Liver (tissue), 9 donors: Measurements from ENCODE around the gene FOXO1. TPM values are rescaled to one million over a fixed set of nuclear protein-coding genes. Genes with fewer than 3 reads are reported as not detected.

ENCODE experiments used
- DNase-seq: peaks from one replicate; pipeline ENCODE4 v3.0.0-alpha.2; 2017; ENCODE audit warnings: low spot score
- H3K27ac ChIP-seq, 2 donors: one replicate each; pipeline ENCODE4 v1.7.0; 2013; ENCODE audit warnings: inconsistent platforms in 2 of 2, low read length in 2 of 2, control low read depth in 1 of 2, low read depth in 1 of 2, mild to moderate bottlenecking in 1 of 2
- H3K27me3 ChIP-seq, 4 donors: one replicate each; pipeline versions ENCODE4 v1.6.1 to v1.7.0; 2013; ENCODE audit warnings: low read length in 3 of 4, inconsistent platforms in 1 of 4, mild to moderate bottlenecking in 1 of 4, moderate library complexity in 1 of 4; ENCODE audit not compliant: control insufficient read depth in 4 of 4, insufficient read depth in 4 of 4
- H3K36me3 ChIP-seq, 4 donors: one replicate each; pipeline versions ENCODE4 v1.6.1 to v1.7.0; 2013; ENCODE audit warnings: low read length in 3 of 4, mild to moderate bottlenecking in 3 of 4, low read depth in 1 of 4, moderate library complexity in 1 of 4; ENCODE audit not compliant: control insufficient read depth in 4 of 4, insufficient read depth in 3 of 4
- H3K4me1 ChIP-seq, 4 donors: one replicate each; pipeline versions ENCODE4 v1.6.1 to v1.7.0; 2013; ENCODE audit warnings: low read length in 3 of 4, mild to moderate bottlenecking in 3 of 4, moderate library complexity in 1 of 4; ENCODE audit not compliant: control insufficient read depth in 4 of 4, insufficient read depth in 4 of 4
- H3K4me3 ChIP-seq, 3 donors: one replicate each; pipeline versions ENCODE4 v1.6.1 to v1.7.0; 2013; ENCODE audit warnings: low read length in 3 of 3, control low read depth in 1 of 3, low read depth in 1 of 3, mild to moderate bottlenecking in 1 of 3
- H3K9ac ChIP-seq, 2 donors: one replicate each; pipeline ENCODE4 v1.7.0; 2013; ENCODE audit warnings: low read length in 2 of 2, mild to moderate bottlenecking in 2 of 2, moderate library complexity in 2 of 2, control low read depth in 1 of 2, low read depth in 1 of 2
- H3K9me3 ChIP-seq, 4 donors: one replicate each; pipeline versions ENCODE4 v1.6.1 to v1.7.0; 2013; ENCODE audit warnings: low read length in 3 of 4; ENCODE audit not compliant: control insufficient read depth in 4 of 4
- EGR1 ChIP-seq, 2 donors: IDR thresholded peaks; 2 replicates each; pipeline ENCODE4 v1.6.1; 2016 to 2018; ENCODE audit warnings: antibody characterized with exemption in 2 of 2, low read depth in 2 of 2
- FOXA1 ChIP-seq: IDR thresholded peaks from 2 replicates; pipeline ENCODE4 v1.6.1; 2016; ENCODE audit warnings: antibody characterized with exemption
- FOXA2 ChIP-seq: IDR thresholded peaks from 2 replicates; pipeline ENCODE4 v1.6.1; 2016; ENCODE audit warnings: antibody characterized with exemption
- GABPA ChIP-seq, 2 donors: IDR thresholded peaks in 1 of 2; conservative IDR thresholded peaks in 1 of 2; 2 replicates each; pipeline ENCODE4 v1.6.1; 2016; ENCODE audit warnings: antibody characterized with exemption in 2 of 2, mild to moderate bottlenecking in 1 of 2, moderate library complexity in 1 of 2
- HNF4A ChIP-seq, 2 donors: conservative IDR thresholded peaks; 2 replicates each; pipeline ENCODE4 v1.6.1; 2016; ENCODE audit warnings: antibody characterized with exemption in 2 of 2, mild to moderate bottlenecking in 2 of 2
- HNF4G ChIP-seq: IDR thresholded peaks from 2 replicates; pipeline ENCODE4 v1.6.1; 2016; ENCODE audit warnings: antibody characterized with exemption
- JUND ChIP-seq, 2 donors: IDR thresholded peaks; 2 replicates each; pipeline ENCODE4 v1.6.1; 2016; ENCODE audit warnings: antibody characterized with exemption in 2 of 2
- MAX ChIP-seq: IDR thresholded peaks from 2 replicates; pipeline ENCODE4 v1.6.1; 2016; ENCODE audit warnings: antibody characterized with exemption
- NR2F2 ChIP-seq: IDR thresholded peaks from 2 replicates; pipeline ENCODE4 v1.6.1; 2016; ENCODE audit warnings: antibody characterized with exemption
- RAD21 ChIP-seq, 2 donors: IDR thresholded peaks; 2 replicates each; pipeline ENCODE4 v1.6.1; 2016; ENCODE audit warnings: antibody characterized with exemption in 2 of 2, mild to moderate bottlenecking in 2 of 2
- REST ChIP-seq: IDR thresholded peaks from 2 replicates; pipeline ENCODE4 v1.6.1; 2016; ENCODE audit warnings: antibody characterized with exemption, mild to moderate bottlenecking
- RXRA ChIP-seq, 2 donors: IDR thresholded peaks; 2 replicates each; pipeline ENCODE4 v1.6.1; 2017 to 2018; ENCODE audit warnings: antibody characterized with exemption in 2 of 2, mild to moderate bottlenecking in 1 of 2
- SP1 ChIP-seq: IDR thresholded peaks from 2 replicates; pipeline ENCODE4 v1.6.1; 2018; ENCODE audit warnings: antibody characterized with exemption, mild to moderate bottlenecking
- TAF1 ChIP-seq: conservative IDR thresholded peaks from 2 replicates; pipeline ENCODE4 v1.6.1; 2016; ENCODE audit warnings: antibody characterized with exemption, mild to moderate bottlenecking
- YY1 ChIP-seq: IDR thresholded peaks from 2 replicates; pipeline ENCODE4 v1.6.1; 2016; ENCODE audit warnings: antibody characterized with exemption, mild to moderate bottlenecking
- ZBTB33 ChIP-seq: IDR thresholded peaks from 2 replicates; pipeline ENCODE4 v1.6.1; 2016; ENCODE audit warnings: antibody characterized with exemption
- WGBS: extraction: QIAGEN DNeasy Blood & Tissue Kit; methylation state at CpG from one replicate; pipeline ENCODE4 v1.1.7; 2013; 5-methylcytosine and 5-hydroxymethylcytosine counted together
- polyA plus RNA-seq, 2 donors: library from polyadenylated mRNA; stranded (reverse) in 1 of 2; unstranded in 1 of 2; fragments of 200-250 nt in 1 of 2; fragments of >200 nt in 1 of 2; fragmentation: Nextera tagmentation in 1 of 2; extraction: Ambion mirVana in 1 of 2; gene quantifications; one replicate each; pipeline versions ENCODE4 v1.2.1 to v1.2.3, GENCODE V29; 2013 to 2015
- total RNA-seq, 2 donors: library from RNA; depleted of rRNA; stranded (reverse); fragments of >200 nt; gene quantifications; one replicate each; pipeline ENCODE4 v1.2.3, GENCODE V29; 2014
- donor health status: healthy.
- donor health status: healthy.
- donor health status: healthy.
- donor health status: healthy.
- donor health status: healthy.

The FOXO1 gene
- total and polyA plus RNA-seq, 4 donors, result 5.4 to 23.6 (median 8.6) TPM

GRCh38 chr13:40617801-40618356 is 48.6 kb downstream of the FOXO1 start (continued):
- TF ChIP-seq REST (no peak), HNF4G (no peak), MAX (no peak), EGR1 (IDR thresholded peaks at IDR 0.05; ENCODE audit: low read depth in 2 of 2) (no peak), RAD21 (IDR thresholded peaks at IDR 0.05) (no peak)

- WGBS, result 86% methylated on average over 7 of the region's 7 CpGs
- TF ChIP-seq REST (no peak), GABPA (IDR thresholded peaks at IDR 0.05 in 1 of 2, conservative IDR thresholded peaks at IDR 0.05 in 1 of 2) (no peak), YY1 (no peak), SP1 (no peak), JUND (IDR thresholded peaks at IDR 0.05) (no peak), EGR1 (IDR thresholded peaks at IDR 0.05; ENCODE audit: low read depth in 2 of 2) (no peak), RAD21 (IDR thresholded peaks at IDR 0.05) (no peak)
- Histone ChIP-seq H3K4me1 (peaks cover 9 to 59% (median 25%) of the 10 kb centered on the region in 4 donors), H3K27me3 (no peaks in the 10 kb centered on the region), H3K9me3 (no peaks in the 10 kb centered on the region), H3K36me3 (no peaks in the 10 kb centered on the region), H3K9ac (no peak overlapping the region), H3K27ac (no peak overlapping the region), H3K4me3 (no peak overlapping the region)
- DNase-seq, result no peak
Measured at GRCh38 chr13:40615619-40616018, 50.8 kb downstream of the FOXO1 start.

- Histone ChIP-seq H3K27ac (peak overlapping the region in 1 of 2 donors; percentile 35), H3K9me3 (peaks cover 0 to 1% (median 0%) of the 10 kb centered on the region in 4 donors), H3K27me3 (no peaks in the 10 kb centered on the region), H3K4me1 (peaks cover 9 to 43% (median 14%) of the 10 kb centered on the region in 4 donors), H3K9ac (no peak overlapping the region), H3K4me3 (no peak overlapping the region), H3K36me3 (no peaks in the 10 kb centered on the region)
- WGBS, result 33% methylated on average over 4 of the region's 4 CpGs
- no peak for DNase-seq
- TF ChIP-seq RAD21 (IDR thresholded peaks at IDR 0.05) (no peak), MAX (no peak), FOXA2 (no peak), NR2F2 (no peak), RXRA (IDR thresholded peaks at IDR 0.05) (no peak), JUND (IDR thresholded peaks at IDR 0.05) (no peak), REST (no peak), HNF4A (conservative IDR thresholded peaks at IDR 0.05) (no peak), FOXA1 (no peak), ZBTB33 (no peak), HNF4G (no peak), YY1 (no peak), SP1 (no peak), TAF1 (no peak)
Measured at GRCh38 chr13:40613914-40614313, 52.5 kb downstream of the FOXO1 start.
